Measurements from ENCODE around the gene PABPN1L. TPM values are rescaled to one million over a fixed set of nuclear protein-coding genes. Genes with fewer than 3 reads are reported as not detected.

Gene PABPN1L
- total and polyA plus RNA-seq, 9 of the 15 experiments (the other 6 are each of a cell fraction or from before 2014, with no cell fraction given), result 0.11 to 0.32 TPM; not detected in 7

- Histone ChIP-seq H3K27me3 (ENCODE audit: control insufficient read depth in 2 of 2, insufficient read depth in 2 of 2, low read length in 2 of 2) (no peaks in the 10 kb centered on the region), H3K4me1 (replicated peaks in 1 of 2; ENCODE audit: control insufficient read depth in 2 of 2, insufficient read depth in 2 of 2, low read length in 2 of 2) (peaks cover 0 to 60% of the 10 kb centered on the region in 2 experiments; a peak in 2 of 5 replicates), H4K20me1 (replicated peaks; ENCODE audit: control insufficient read depth, insufficient read depth, low read length) (peaks cover 4% of the 10 kb centered on the region; the same call in 1 of the 2 replicates), H3K9me3 (replicated peaks; ENCODE audit: control insufficient read depth, insufficient read depth, low read depth, low read length) (peaks cover under 1% of the 10 kb centered on the region; the same call in 1 of the 2 replicates), H3K9ac (ENCODE audit: insufficient read depth in 1 of 2, low read depth in 2 of 2, low read length in 2 of 2) (no peak overlapping the region), H3K4me2 (ENCODE audit: insufficient read depth, low read length) (no peak overlapping the region), H3K4me3 (no peak overlapping the region), H3K27ac (ENCODE audit: extremely low read depth, low read depth, low read length) (no peak overlapping the region), H3K36me3 (ENCODE audit: control insufficient read depth, insufficient read depth, low read length) (peaks cover 91% of the 10 kb centered on the region; the same call in 2 of the 3 replicates), H2AFZ (ENCODE audit: low read depth, low read length) (no peak overlapping the region), H3K79me2 (ENCODE audit: control insufficient read depth, insufficient read depth, low read length) (peaks cover 46% of the 10 kb centered on the region), H3K9me1 (ENCODE audit: control insufficient read depth, insufficient read depth, low read length) (no peaks in the 10 kb centered on the region)
- no TSS peak for BruUV-seq (replicated peaks)
- FAIRE-seq (no peak), ATAC-seq (no peak), DNase-seq (ENCODE audit: extremely low read depth in 1 of 4, low spot score in 3 of 4) (no peak)
- intact Hi-C loops (cut with micrococcal nuclease) (no loop called here), in situ Hi-C loops (cut with MboI) (no loop called here)
- 96% methylated on average over 28 of the region's 34 CpGs for WGBS (ENCODE audit: insufficient coverage, low coverage, missing lambda C conversion rate)
- CTCF ChIA-PET (ENCODE audit: low intra/inter-chr PET ratio), result no interaction called here
- POLR2A ChIA-PET, result interaction anchor here (0.6 kb wide), 1 partner anchor 180 kb away, joined by 4 read pairs; no protein-coding TSS in a partner anchor
- TF ChIP-seq SIN3B (IDR thresholded peaks at IDR 0.05; ENCODE audit: low read depth) (no peak), ZNF655 (CRISPR knock-in tag; IDR thresholded peaks at IDR 0.05) (no peak), DMBX1 (CRISPR knock-in tag; IDR thresholded peaks at IDR 0.05; ENCODE audit: borderline replicate concordance) (no peak), NFATC3 (IDR thresholded peaks at IDR 0.05) (no peak), RBM22 (IDR thresholded peaks at IDR 0.05; ENCODE audit: low read depth, low read length, poor library complexity, severe bottlenecking) (peak; percentile 18), CC2D1A (IDR thresholded peaks at IDR 0.05) (no peak), LCOR (CRISPR knock-in tag; IDR thresholded peaks at IDR 0.05) (no peak), POLR2G (IDR thresholded peaks at IDR 0.05; ENCODE audit: low read depth, low read length) (0 out of 2 replicates have a peak, but pooled peaks have one; percentile 0), MTA3 (IDR thresholded peaks at IDR 0.05; ENCODE audit: borderline replicate concordance) (no peak), PCBP1 (IDR thresholded peaks at IDR 0.05; ENCODE audit: low read depth, low read length, poor library complexity, severe bottlenecking) (no peak), ZFP36 (IDR thresholded peaks at IDR 0.05; ENCODE audit: low read depth, low read length, partially characterized antibody) (peak; percentile 9), SP1 (CRISPR knock-in tag; IDR thresholded peaks at IDR 0.05) (no peak), SOX6 (IDR thresholded peaks at IDR 0.05) (no peak), HNRNPLL (IDR thresholded peaks at IDR 0.05; ENCODE audit: low read depth, low read length, poor library complexity, severe bottlenecking) (no peak), NFIX (CRISPR knock-in tag; IDR thresholded peaks at IDR 0.05; ENCODE audit: low read depth) (no peak), SP2 (IDR thresholded peaks at IDR 0.05; ENCODE audit: extremely low read depth, low read depth, low read length, poor library complexity, severe bottlenecking) (no peak), ZNF830 (CRISPR knock-in tag; IDR thresholded peaks at IDR 0.05) (no peak), DIDO1 (tag; IDR thresholded peaks at IDR 0.05; ENCODE audit: low read depth) (no peak)
- TF ChIP-seq, protein P1, sequence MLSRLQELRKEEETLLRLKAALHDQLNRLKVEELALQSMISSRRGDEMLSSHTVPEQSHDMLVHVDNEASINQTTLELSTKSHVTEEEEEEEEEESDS (CRISPR knock-in tag; IDR thresholded peaks at IDR 0.05), result no peak
- TF ChIP-seq, protein P2, sequence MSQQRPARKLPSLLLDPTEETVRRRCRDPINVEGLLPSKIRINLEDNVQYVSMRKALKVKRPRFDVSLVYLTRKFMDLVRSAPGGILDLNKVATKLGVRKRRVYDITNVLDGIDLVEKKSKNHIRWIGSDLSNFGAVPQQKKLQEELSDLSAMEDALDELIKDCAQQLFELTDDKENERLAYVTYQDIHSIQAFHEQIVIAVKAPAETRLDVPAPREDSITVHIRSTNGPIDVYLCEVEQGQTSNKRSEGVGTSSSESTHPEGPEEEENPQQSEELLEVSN (IDR thresholded peaks at IDR 0.05; ENCODE audit: borderline replicate concordance in 1 of 2, extremely low read depth in 1 of 2, insufficient read depth in 1 of 2, insufficient read length in 1 of 2, low read depth in 1 of 2, low read length in 1 of 2, poor library complexity in 1 of 2, severe bottlenecking in 1 of 2), result no peak
These were observed 31.4 kb upstream of the PABPN1L start for GRCh38 chr16:88897696-88898425.

All from K562 (cell line).